NCI-H1694 treated with DMSO at 0.1 percent for 48 hours (cell line): ENCODE measurements around the gene CCK.
A peak's percentile ranks its signal among the peaks of the same experiment; 100 is the strongest.

ENCODE experiments used
- DNase-seq: peaks from one replicate; lab custom pipeline; 2025; lab: John Stamatoyannopoulos, UW

The CCK gene

GRCh38 chr3:42267878-42268277 lies 1.9 kb upstream of the CCK start:
- no peak for DNase-seq

DNA sequence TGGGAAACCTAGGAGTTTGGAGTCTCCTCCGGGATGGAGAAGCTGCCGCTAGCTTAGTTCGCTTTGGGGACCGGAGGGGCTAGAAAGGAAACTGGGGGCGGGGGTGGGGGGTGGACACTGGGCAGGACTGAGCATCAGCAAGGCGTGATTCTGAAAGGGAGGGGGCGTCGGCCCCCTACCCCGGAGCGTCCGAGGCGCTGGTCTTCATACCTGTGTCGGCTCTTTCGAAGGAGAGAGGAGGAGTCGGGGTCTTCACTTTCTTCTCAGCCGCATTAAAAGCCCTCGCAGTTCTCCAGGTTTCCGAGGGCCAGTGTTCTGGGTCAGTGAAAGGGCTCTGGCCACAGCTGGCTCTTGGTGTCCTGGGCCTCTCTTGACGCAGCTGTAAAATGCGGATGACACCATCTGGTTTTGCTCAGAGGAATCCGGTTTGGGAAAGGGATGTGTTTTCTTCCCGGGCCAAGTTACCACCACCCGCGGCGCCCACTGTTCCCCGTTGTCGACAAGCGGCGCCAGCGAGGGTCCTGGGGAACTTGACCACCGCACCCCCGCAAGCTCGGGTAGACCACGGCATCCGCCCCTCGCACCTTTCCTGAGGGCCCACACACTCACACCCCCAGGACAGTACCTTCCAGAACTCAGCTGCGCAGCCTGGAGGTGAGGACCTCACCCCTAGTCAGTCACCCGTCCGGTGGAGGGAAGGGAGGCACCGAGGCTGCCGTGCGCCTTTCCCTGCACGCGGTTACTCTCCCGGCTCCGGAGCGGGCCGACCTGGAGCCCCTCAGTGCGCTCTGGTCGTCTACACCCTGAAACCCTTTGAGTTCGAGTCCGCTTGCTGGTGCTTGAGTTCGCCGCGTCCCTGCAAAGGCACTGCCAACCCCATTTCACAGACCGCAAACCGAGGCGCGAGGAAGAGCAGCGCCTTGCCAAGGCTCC lies 660 bp downstream of the CCK start:
- DNase-seq: no peak

GRCh38 chr3:42264399-42265058 lies 1.5 kb downstream of the CCK start:
- no peak for DNase-seq

DNA sequence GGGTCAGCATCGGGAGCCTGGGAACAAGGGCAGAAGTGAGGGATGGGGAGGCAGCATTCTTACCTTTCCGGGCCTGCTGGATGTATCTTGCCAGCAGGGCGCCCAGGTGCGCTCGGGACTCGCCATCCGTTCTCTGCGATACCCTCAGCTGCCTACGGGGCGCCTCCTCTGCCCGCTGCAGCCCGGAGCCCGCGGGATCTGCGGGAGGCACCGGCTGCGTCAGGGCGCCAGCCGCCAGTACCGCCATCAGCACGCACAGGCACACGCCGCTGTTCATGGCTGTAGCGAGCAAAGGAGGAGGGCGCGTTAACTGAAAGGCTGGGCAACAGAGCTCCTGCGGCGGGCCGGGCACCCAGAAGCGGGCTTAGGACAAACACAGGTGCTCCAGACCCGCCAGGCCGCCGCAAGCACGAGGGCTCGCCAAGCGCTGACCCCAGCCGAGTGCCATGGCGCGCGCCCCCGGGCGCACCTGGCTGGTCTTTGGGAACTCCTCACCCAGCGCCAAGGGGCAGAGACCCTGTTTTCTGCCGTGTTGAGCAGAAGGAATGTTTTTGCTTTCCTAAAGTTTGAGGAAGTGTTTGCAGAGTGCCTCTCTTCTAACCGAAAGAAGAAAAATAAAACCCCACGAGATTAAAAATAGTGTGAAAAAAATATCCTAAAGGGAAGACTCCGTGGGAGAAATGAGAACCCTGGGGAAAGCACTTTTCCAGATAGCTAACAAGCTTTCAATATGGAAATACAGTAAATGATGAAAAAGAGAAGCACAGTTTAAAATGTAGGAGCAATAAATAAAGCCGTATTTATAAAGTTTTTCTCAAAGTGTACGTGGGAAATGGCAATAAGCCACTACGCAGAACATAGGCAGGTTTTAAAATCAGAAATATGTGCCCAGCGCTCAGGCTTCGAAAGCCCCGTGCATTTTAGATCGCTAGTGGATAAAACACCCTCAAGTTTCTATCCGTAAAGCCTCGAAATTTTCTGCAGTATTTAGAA lies 2.3 kb downstream of the CCK start:
- no peak for DNase-seq

DNA sequence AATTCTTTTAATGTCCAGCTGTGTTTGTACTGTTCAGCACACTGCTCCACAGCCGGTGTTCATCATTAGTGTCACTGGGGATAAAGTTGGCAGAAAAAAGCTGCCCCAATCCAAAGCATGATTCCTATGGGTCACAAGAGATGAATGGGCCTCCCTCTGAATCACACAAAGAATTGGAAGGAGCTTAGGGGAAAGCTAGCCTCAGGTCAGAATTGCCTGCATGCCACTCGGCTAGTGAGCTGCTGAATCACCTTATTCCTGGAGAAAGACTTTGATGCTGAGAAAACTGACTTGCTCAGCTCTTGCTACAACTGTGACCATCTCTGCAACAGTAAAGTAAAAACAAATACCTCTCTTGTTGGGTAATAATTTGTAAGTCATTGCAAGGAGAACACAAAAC lies 3.5 kb downstream of the CCK start:
- no peak for DNase-seq

- no peak for DNase-seq
These were observed 9.0 kb downstream of the CCK start for GRCh38 chr3:42257007-42257406.

DNA sequence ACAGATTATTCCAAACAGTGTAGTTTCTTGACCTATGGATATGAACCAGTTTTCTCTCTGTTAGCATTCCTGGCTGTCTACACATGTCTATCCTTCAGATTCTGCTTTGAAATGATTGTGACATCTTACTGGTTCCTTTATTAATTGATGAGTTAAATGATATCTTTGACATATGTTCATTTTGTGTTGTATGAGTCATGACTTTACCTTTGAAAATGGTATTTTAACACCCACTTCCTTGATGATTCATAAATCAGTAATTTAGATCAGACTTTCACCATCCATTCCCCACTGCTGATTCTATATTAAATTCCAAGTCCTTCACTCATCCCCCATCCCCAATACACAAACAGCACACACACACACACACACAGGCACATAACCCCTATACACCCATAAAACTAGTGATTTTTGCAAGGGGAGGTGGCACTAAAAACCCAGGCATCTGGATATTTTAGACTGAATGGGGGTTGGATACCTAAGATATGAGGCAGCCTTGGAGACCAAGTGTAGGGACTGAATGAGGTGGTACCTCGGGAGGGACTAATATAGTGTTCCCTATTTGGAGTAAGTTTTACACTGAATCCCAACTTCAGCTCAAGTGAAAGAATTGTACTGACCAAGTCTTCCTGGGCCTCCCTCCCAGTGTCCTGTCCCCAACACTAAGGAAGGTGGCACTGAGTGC lies 9.7 kb downstream of the CCK start:
- DNase-seq: no peak

DNA sequence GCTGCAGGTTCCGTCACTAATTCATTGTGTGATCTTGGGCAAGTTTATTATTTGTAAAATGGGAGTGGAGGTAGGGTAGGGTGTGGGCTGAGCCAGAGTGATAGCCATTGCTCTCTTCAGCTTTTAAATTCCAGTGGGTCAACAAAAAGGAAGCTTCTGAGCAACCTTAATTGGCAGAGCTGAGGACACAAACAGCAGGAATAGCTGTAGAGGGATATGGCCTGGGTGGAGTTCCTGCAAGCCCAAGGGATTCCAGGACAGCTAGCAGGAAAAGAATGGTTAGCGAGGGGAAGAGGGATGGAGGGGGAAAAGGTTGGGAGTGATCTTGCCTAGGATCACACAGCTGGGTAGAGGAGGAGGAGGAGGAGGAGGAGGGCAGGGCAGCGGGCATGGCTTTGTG lies 11.4 kb downstream of the CCK start:
- DNase-seq: no peak

DNA sequence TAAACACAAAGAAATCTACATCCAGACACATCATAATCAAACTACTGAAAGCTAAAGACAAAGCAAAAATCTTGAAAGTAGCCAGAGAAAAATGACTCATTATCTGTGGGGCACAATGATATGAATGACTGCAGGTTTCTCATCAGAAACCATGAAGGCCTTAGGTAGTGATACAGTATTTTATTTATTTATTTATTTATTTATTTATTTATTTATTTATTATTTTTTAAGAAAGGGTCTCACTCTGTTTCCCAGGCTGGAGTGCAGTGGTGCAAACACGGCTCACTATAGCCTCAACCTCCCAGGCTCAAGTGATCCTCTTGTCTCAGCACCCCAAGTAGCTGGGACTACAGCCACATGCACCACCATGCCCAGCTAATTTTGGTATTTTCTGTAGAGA lies 15.2 kb downstream of the CCK start:
- no peak for DNase-seq

DNA sequence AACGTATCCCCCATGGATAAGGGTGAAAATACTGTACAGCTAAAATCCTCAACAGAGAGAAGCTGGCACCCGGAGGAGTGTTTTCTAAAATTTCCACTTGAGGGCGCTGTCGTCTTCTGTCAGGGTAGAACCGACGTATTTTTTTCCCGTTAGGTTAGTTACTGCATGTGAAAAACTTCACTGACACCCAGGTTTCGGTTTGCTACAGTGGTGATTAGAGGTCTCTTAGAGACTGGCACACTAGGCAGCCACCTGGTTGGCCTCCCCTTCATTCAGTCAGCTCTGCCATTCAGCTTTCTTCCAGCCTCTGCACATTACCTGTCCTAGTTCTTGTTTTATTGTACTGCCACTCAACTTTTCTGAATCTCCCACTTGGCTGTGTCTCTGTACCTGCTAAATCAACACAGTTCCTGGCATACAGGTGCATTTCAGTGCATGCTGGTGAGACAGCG lies 18.4 kb downstream of the CCK start:
- peak; percentile 10 for DNase-seq

DNA sequence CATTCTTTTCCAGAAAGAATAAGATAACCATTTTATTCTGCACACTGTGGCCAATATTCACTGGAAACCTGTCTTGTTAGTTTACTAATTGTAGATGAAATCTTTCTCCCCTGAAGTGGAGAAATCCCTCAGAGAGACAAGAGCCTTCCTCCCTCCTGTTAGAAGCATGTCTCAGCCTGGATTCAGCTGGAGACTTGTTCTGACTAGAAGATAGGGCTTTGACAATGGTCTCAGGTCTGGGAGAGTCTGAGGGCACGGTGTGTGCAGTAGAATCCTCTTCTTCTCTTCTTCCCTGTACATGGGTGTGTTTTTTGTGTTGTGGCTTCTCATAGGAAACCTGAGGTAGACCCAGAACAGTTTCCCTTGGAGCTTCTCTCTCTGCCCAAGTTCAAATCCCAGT lies 19.9 kb downstream of the CCK start:
- no peak for DNase-seq

DNA sequence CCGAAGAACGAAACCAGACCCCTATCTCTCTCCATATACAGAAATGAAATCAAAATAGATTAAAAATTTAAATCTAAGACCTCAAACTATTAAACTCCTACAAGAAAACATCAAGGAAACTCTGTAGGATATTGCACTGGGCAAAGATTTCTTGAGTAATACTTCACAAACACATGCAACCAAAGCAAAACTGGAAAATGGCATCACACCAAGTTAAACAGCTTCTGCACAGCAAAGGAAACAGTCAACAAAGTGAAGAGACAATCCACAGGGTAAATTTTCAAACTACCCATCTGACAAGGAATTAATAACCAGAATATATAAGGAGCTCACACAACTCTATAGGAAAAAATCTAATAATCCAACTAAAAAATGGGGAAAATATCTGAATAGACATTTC lies 29.4 kb downstream of the CCK start:
- DNase-seq: no peak

DNA sequence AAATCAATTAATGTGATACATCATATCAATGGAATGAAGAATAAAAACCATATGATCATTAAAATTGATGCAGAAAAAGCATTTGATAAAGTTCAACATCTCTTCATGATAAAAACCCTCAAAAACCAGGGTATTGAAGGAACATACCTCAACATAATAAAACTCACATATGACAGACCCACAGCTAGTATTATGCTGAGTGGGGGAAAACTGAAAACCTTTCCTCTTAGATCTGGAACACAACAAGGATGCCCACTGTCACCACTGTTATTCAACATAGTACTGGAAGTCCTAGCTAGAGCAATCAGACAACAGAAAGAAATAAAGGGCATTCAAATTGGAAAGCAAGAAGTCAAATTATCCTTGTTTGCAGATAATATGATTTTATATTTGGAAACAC lies 30.5 kb downstream of the CCK start:
- no peak for DNase-seq

DNA sequence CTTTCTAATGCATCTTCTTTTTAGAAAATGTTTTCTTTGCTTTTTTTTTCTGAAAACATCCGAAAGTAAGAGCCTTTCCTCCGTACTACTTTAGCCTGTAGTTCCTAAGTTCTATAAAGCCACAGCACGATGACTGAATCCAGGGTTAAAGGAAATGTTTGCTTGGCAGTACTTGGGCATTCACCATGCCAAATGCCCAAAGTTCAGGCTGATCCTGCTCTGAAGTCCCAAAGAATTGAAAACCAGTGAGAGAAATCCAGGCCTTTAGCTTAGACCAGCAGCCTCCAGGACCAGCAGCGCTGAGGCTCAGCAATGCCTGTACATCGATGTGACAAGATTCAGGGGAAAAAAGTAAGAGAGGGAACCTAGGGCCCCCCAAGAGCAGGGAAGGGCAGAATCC lies 35.1 kb downstream of the CCK start:
- DNase-seq: no peak

GRCh38 chr3:42229942-42230688 lies 35.9 kb downstream of the CCK start:
- peak; percentile 2 for DNase-seq

DNA sequence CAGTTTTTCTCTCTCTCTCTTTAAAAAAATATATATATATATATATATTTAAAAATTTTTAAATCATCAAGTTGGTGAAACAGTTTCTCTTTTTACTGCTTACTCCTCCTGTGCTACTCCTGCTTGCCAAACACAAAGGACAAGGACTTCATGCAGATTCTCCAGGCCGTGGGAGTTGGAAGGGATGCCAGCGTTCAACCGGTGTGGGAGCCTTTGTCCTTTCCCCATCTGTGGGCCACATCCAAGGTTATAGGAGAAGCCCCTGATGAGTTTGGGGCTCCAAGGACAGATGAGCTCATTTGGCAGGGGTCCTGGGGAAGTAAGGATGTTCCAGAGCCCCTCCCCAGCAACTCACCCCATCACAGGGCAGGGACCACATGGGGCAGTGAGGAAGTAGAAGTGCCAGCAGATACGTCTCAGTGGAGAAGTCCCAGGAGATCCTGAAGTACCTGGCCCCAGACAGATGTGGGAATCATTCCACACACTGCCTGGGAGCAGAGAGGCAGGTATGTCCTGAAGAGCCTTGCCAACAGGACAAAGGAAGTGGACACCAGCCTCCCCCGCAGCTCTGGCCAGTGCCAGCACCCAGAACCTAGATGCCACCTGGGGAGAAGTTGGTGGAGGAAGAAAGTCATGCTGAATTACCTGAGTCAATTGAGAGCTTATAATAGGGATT lies 36.6 kb downstream of the CCK start:
- DNase-seq: no peak

DNA sequence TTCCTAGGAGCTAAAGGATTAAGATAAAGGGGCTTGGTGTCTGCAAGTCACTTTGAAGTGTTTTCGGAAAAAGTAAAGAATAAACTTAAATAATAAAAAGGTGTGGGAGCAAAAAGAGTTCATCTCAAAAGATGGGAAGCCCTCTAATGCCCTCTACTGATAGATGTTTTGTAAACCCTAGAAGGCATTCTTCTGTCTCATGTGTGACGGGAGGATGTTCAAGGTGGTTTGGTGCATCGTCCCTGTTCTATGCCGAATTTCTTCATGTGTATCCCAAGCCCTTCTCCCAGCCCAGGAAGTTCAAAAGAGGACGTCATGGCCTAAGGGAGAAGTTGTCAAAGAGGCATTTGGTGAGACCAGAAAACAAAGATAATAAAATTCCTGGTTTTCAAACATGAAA lies 37.2 kb downstream of the CCK start:
- no peak for DNase-seq

DNA sequence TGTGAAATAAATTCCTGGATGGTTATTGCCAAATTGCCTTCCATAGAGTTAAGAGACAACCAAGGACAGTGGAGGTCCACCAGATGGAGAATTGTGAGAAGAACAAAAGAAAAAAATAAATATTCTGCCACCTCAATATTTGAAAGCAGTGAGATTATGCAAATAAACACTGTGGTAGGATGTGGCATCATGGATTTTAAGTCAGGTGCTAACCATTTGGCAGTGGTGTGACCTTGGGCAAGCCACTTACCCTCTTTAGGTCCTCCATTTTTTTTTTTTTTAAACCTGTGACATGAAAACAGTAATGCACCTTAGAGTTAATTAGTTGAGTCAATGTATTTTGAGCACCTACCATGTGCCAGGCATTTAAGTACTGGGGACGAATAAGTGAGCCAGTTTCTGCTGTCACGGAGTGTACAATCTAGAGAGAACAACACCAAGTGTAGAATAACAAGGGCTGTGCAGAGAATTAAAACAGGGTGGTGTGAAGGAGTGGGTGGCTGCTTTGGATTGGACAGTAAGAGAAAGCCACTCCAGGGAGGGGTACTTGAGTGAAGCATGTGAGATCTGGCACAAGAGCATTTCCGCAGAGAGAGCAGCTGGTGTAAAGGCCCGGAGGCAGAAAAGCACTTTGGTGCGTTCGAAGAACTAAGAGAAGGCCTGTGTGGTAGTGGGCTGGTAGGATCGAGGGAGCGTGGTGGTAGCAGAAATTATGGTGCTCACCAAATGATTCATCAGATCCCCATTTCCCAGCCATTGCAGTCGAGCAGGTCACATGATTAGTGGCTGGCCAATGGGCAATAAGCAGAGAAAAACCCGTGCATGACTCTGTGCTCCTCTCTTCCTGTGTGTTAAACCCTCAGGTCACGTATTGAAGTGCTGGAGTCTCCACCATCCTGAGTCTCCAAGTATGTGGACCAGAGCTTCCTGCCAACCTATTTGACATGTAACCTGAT lies 39.2 kb downstream of the CCK start:
- no peak for DNase-seq
